ENCODE data around the gene PIAS3. TPM values are rescaled to one million over a fixed set of nuclear protein-coding genes. Genes with fewer than 3 reads are reported as not detected.

Gene PIAS3
- total RNA-seq, 1 donor from 2014 or later: 57.6 TPM

GRCh38 chr1:145891143-145891542 lies 32.3 kb upstream of the PIAS3 start:
- no peak for TF ChIP-seq CTCF (IDR thresholded peaks at IDR 0.05; ENCODE audit: unreplicated experiment)
- H3K27ac Mint-ChIP-seq: peak overlapping the region; percentile 82
- H3K36me3 Mint-ChIP-seq: no peaks in the 10 kb centered on the region
- peaks cover 23% of the 10 kb centered on the region for H3K4me1 Mint-ChIP-seq
- DNase-seq (ENCODE audit: low spot score in 2 of 2, unreplicated experiment in 2 of 2): no peak
- peaks cover 4% of the 10 kb centered on the region for H3K27me3 Mint-ChIP-seq (ENCODE audit: low read depth)
- H3K9me3 Mint-ChIP-seq: no peaks in the 10 kb centered on the region
- H3K4me3 Mint-ChIP-seq: no peak overlapping the region

- no peak for DNase-seq (ENCODE audit: low spot score in 2 of 2, unreplicated experiment in 2 of 2)
- no peak for TF ChIP-seq CTCF (IDR thresholded peaks at IDR 0.05; ENCODE audit: unreplicated experiment)
- peaks cover 13% of the 10 kb centered on the region for H3K27me3 Mint-ChIP-seq (ENCODE audit: low read depth)
- no peak overlapping the region for H3K4me3 Mint-ChIP-seq
- H3K9me3 Mint-ChIP-seq: no peaks in the 10 kb centered on the region
- peaks cover 30% of the 10 kb centered on the region for H3K4me1 Mint-ChIP-seq
- no peak overlapping the region for H3K27ac Mint-ChIP-seq
- H3K36me3 Mint-ChIP-seq: no peaks in the 10 kb centered on the region
These were observed 30.8 kb upstream of the PIAS3 start for GRCh38 chr1:145889722-145890121.

GRCh38 chr1:145887631-145888030 lies 28.8 kb upstream of the PIAS3 start:
- Mint-ChIP-seq H3K36me3 (no peaks in the 10 kb centered on the region), H3K4me1 (peaks cover 25% of the 10 kb centered on the region), H3K27me3 (ENCODE audit: low read depth) (peaks cover 31% of the 10 kb centered on the region), H3K4me3 (no peak overlapping the region), H3K9me3 (no peaks in the 10 kb centered on the region), H3K27ac (no peak overlapping the region)
- TF ChIP-seq CTCF (IDR thresholded peaks at IDR 0.05; ENCODE audit: unreplicated experiment): no peak
- no peak for DNase-seq (ENCODE audit: low spot score in 2 of 2, unreplicated experiment in 2 of 2)

- TF ChIP-seq CTCF (IDR thresholded peaks at IDR 0.05; ENCODE audit: unreplicated experiment): no peak
- peak overlapping the region; percentile 50 for H3K4me3 Mint-ChIP-seq
- H3K4me1 Mint-ChIP-seq: peaks cover 16% of the 10 kb centered on the region
- H3K9me3 Mint-ChIP-seq: no peaks in the 10 kb centered on the region
- no peak for DNase-seq (ENCODE audit: low spot score in 2 of 2, unreplicated experiment in 2 of 2)
- peaks cover 34% of the 10 kb centered on the region for H3K27me3 Mint-ChIP-seq (ENCODE audit: low read depth)
- H3K36me3 Mint-ChIP-seq: no peaks in the 10 kb centered on the region
- no peak overlapping the region for H3K27ac Mint-ChIP-seq
These were observed 27.9 kb upstream of the PIAS3 start for GRCh38 chr1:145886816-145887215.

- no peaks in the 10 kb centered on the region for H3K9me3 Mint-ChIP-seq
- H3K4me3 Mint-ChIP-seq: peak overlapping the region; percentile 80
- DNase-seq (ENCODE audit: low spot score in 2 of 2, unreplicated experiment in 2 of 2): no peak
- no peak for TF ChIP-seq CTCF (IDR thresholded peaks at IDR 0.05; ENCODE audit: unreplicated experiment)
- no peaks in the 10 kb centered on the region for H3K36me3 Mint-ChIP-seq
- H3K27ac Mint-ChIP-seq: no peak overlapping the region
- peaks cover 34% of the 10 kb centered on the region for H3K27me3 Mint-ChIP-seq (ENCODE audit: low read depth)
- peaks cover 15% of the 10 kb centered on the region for H3K4me1 Mint-ChIP-seq
These were observed 27.5 kb upstream of the PIAS3 start for GRCh38 chr1:145886390-145886789.

- TF ChIP-seq CTCF (IDR thresholded peaks at IDR 0.05; ENCODE audit: unreplicated experiment): no peak
- Mint-ChIP-seq H3K36me3 (no peaks in the 10 kb centered on the region), H3K27ac (no peak within 1 kb of the TSS), H3K27me3 (ENCODE audit: low read depth) (peaks cover 36% of the 10 kb centered on the region), H3K9me3 (no peaks in the 10 kb centered on the region), H3K4me1 (peaks cover 9% of the 10 kb centered on the region), H3K4me3 (peak within 1 kb of the TSS; percentile 80)
- DNase-seq (ENCODE audit: low spot score in 2 of 2, unreplicated experiment in 2 of 2): peak; percentile 50 to 79
These were observed 26.9 kb upstream of the PIAS3 start, which contains the start of gene ANKRD35 for GRCh38 chr1:145885738-145886287. Gene ANKRD35 (minus strand): TSS chr1:145885866. CDS start chr1:145885758, 108 bp downstream.
